Stomach smooth muscle (tissue), 2 donors: Measurements from ENCODE around the gene POU2F1.

Experiments used
- H3K27ac ChIP-seq: one replicate; pipeline ENCODE4 v1.7.0; 2013; ENCODE audit warnings: mild to moderate bottlenecking, low read length, inconsistent platforms
- H3K27me3 ChIP-seq, 2 donors: one replicate each; pipeline ENCODE4 v1.7.0; 2013; ENCODE audit warnings: low read length in 2 of 2; ENCODE audit not compliant: insufficient read depth in 2 of 2, control insufficient read depth in 1 of 2
- H3K36me3 ChIP-seq, 2 donors: one replicate each; pipeline ENCODE4 v1.7.0; 2013; ENCODE audit warnings: low read length in 2 of 2; ENCODE audit not compliant: control insufficient read depth in 2 of 2, insufficient read depth in 2 of 2
- H3K4me1 ChIP-seq: one replicate; pipeline ENCODE4 v1.7.0; 2013; ENCODE audit warnings: low read length; ENCODE audit not compliant: control insufficient read depth, insufficient read depth
- H3K4me3 ChIP-seq, 2 donors: one replicate each; pipeline ENCODE4 v1.7.0; 2013; ENCODE audit warnings: low read length in 2 of 2
- H3K9ac ChIP-seq, 2 donors: one replicate each; pipeline ENCODE4 v1.7.0; 2013; ENCODE audit warnings: low read length in 2 of 2, mild to moderate bottlenecking in 1 of 2
- H3K9me3 ChIP-seq, 2 donors: one replicate each; pipeline ENCODE4 v1.7.0; 2013; ENCODE audit warnings: low read length in 2 of 2; ENCODE audit not compliant: control insufficient read depth in 2 of 2
- donor health status: healthy.
- donor health status: Pancreatic carcinoma.

The POU2F1 gene

GRCh38 chr1:167251472-167251871 lies 30.8 kb downstream of the POU2F1 start:
- no peak overlapping the region for H3K4me3 ChIP-seq
- no peak overlapping the region for H3K27ac ChIP-seq
- no peaks in the 10 kb centered on the region for H3K9me3 ChIP-seq
- H3K4me1 ChIP-seq: no peaks in the 10 kb centered on the region
- no peaks in the 10 kb centered on the region for H3K27me3 ChIP-seq
- H3K36me3 ChIP-seq: no peaks in the 10 kb centered on the region
- no peak overlapping the region for H3K9ac ChIP-seq

GRCh38 chr1:167252986-167253385 lies 32.3 kb downstream of the POU2F1 start:
- no peaks in the 10 kb centered on the region for H3K27me3 ChIP-seq
- H3K9me3 ChIP-seq: no peaks in the 10 kb centered on the region
- no peaks in the 10 kb centered on the region for H3K36me3 ChIP-seq
- no peaks in the 10 kb centered on the region for H3K4me1 ChIP-seq
- no peak overlapping the region for H3K27ac ChIP-seq
- no peak overlapping the region for H3K9ac ChIP-seq
- H3K4me3 ChIP-seq: no peak overlapping the region

GRCh38 chr1:167258858-167259257 lies 38.2 kb downstream of the POU2F1 start:
- H3K36me3 ChIP-seq: no peaks in the 10 kb centered on the region
- H3K4me3 ChIP-seq: no peak overlapping the region
- H3K27me3 ChIP-seq: no peaks in the 10 kb centered on the region
- no peaks in the 10 kb centered on the region for H3K4me1 ChIP-seq
- H3K9me3 ChIP-seq: no peaks in the 10 kb centered on the region
- no peak overlapping the region for H3K27ac ChIP-seq
- no peak overlapping the region for H3K9ac ChIP-seq

GRCh38 chr1:167262836-167263235 lies 42.1 kb downstream of the POU2F1 start:
- H3K4me1 ChIP-seq: no peaks in the 10 kb centered on the region
- no peak overlapping the region for H3K27ac ChIP-seq
- no peak overlapping the region for H3K9ac ChIP-seq
- H3K4me3 ChIP-seq: no peak overlapping the region
- no peaks in the 10 kb centered on the region for H3K36me3 ChIP-seq
- no peaks in the 10 kb centered on the region for H3K27me3 ChIP-seq
- H3K9me3 ChIP-seq: no peaks in the 10 kb centered on the region

DNA sequence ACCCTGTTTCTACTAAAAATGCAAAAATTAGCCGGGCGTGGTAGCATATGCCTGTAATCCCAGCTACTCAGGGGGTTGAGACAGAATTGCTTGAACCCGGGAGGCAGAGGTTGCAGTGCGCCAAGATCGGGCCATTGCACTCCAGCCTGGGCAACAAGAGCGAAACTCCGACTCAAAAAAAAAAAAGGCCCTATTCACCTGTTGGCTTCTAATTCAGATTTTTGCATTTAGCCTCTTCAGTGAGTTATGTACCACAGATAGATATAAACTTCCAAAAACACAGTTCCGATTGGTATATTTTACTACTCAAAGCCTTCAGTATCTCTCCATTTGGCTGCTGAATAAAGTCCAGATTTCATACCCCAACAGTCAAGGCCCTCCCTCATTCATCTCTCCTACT lies 42.7 kb downstream of the POU2F1 start:
- H3K27ac ChIP-seq: no peak overlapping the region
- H3K4me1 ChIP-seq: peaks cover 1% of the 10 kb centered on the region
- H3K9ac ChIP-seq: no peak overlapping the region

DNA sequence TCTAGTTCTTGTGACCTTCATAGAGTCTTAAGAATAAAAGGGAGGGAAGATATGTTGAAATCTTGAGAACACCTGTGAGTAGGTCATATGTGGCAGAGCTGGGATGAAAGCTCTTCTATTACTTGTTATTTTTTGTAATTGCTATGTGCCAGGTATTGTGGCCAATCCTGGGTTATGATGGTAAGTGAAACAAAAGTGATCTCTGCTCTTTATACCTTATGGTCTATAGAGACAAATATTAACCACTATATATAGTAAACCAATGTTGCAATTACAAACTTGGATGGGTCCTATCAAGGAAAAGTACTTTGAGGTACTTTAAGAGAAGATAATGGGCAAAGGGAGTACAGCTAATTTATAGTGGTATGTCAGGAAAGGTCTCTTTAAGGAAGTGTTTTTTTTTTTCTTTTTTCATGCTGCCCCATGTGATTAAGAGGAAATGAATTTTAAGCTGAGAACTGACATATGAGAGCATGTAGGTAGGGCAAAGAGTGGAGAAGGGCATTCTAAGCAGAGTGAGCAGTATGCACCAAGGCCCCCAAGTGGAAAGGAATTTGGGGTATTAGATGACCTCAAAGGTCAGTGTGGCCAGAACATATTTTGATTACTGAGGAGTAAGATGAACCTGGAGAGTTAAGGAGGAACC lies 43.3 kb downstream of the POU2F1 start:
- Histone ChIP-seq H3K27ac (no peak overlapping the region), H3K9ac (no peak overlapping the region)

More for the DNA sequence above, 42.7 kb downstream of the POU2F1 start:
- Histone ChIP-seq H3K27me3 (no peaks in the 10 kb centered on the region), H3K9me3 (no peaks in the 10 kb centered on the region), H3K4me3 (no peak overlapping the region), H3K36me3 (no peaks in the 10 kb centered on the region)

DNA sequence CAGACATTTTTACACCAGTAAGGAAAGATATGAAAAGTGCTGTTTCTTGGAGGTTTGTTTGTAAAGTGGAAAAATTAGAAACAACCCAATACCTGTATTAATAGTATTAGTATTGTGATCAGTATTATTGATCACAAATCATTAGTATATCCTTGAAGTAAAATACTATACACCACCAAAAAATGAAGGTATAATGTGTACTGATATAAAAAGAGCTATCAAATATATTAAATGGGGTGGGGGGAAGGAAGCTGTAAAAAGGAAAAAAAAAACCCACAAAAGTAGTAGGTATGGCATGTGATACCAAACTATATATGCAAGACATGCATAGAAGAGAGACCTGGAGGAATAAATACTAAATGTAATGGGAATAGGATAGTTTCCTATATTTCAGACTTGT lies 46.3 kb downstream of the POU2F1 start:
- no peaks in the 10 kb centered on the region for H3K27me3 ChIP-seq
- H3K4me3 ChIP-seq: no peak overlapping the region
- H3K9me3 ChIP-seq: no peaks in the 10 kb centered on the region
- peaks cover 10% of the 10 kb centered on the region for H3K4me1 ChIP-seq
- H3K9ac ChIP-seq: no peak overlapping the region
- no peak overlapping the region for H3K27ac ChIP-seq
- H3K36me3 ChIP-seq: no peaks in the 10 kb centered on the region

More for the DNA sequence above, 43.3 kb downstream of the POU2F1 start:
- Histone ChIP-seq H3K4me3 (no peak overlapping the region), H3K9me3 (no peaks in the 10 kb centered on the region), H3K27me3 (no peaks in the 10 kb centered on the region), H3K36me3 (no peaks in the 10 kb centered on the region), H3K4me1 (peaks cover 4% of the 10 kb centered on the region)

GRCh38 chr1:167268347-167268787 lies 47.7 kb downstream of the POU2F1 start:
- Histone ChIP-seq H3K36me3 (no peaks in the 10 kb centered on the region), H3K4me1 (peaks cover 15% of the 10 kb centered on the region), H3K27me3 (no peaks in the 10 kb centered on the region), H3K9me3 (no peaks in the 10 kb centered on the region), H3K4me3 (no peak overlapping the region), H3K27ac (no peak overlapping the region), H3K9ac (peak overlapping the region in 1 of 2 donors; percentile 6)

DNA sequence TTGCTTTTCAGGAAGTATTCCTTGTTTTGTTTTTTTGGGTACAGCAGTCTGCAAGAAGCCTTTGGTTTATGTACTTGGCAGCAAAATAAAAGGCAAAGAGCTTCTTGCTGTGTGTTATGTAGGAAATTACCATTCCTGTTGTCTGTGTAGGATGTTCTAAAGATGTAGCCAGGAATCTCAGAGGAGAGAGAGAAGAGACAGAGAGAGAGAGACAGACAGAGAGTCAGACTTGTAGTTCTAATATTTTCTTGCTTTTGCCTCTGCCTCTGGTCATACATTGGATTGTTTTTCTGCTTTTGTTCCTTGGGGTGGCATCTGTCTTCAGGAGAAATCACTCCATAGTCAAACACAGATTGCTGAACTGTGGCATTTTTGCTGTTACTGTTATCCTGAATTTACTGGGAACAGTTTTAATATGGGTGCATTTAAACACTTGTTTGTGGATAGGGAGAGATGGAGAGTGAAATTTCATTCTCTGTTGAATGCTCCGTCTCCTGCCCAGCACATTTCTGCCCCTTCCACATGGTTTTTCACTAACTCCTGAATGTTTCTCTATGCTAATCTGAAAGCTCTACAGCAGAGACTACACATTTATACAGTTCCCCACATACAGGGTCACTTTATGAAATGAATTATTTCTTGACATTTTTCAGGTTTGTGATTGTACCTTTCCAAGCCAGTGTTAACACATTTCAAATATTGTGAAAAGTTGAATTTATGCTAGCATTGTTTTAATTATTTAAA lies 49.8 kb downstream of the POU2F1 start:
- no peaks in the 10 kb centered on the region for H3K27me3 ChIP-seq
- no peaks in the 10 kb centered on the region for H3K36me3 ChIP-seq
- H3K4me1 ChIP-seq: peaks cover 16% of the 10 kb centered on the region
- no peak overlapping the region for H3K4me3 ChIP-seq
- H3K27ac ChIP-seq: no peak overlapping the region
- no peak overlapping the region for H3K9ac ChIP-seq
- no peaks in the 10 kb centered on the region for H3K9me3 ChIP-seq

DNA sequence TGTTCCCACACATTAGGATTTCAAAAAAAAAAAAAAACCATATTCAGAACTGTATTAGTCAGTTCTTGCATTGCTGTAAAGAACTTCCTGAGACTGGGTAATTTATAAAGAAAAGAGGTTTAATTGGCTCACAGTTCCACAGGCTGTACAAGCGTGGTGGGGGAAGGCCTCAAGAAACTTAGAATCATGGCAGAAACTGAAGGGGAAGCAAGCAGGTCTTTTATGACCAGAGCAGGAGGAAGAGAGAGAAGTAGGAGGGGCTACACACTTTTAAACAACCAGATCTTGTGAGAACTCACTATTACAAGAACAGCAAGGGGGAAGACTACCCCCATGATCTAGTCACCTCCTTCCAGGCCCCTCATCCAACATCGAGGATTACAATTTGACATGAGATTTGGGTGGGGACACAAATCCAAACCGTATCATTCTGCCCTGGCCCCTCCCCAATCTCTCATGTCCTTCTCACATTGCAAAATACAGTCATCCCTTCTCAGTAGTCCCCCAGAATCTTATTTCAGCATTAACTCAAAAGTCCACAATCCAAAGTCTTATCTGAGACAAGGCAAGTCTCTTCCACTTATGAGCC lies 51.8 kb downstream of the POU2F1 start:
- Histone ChIP-seq H3K36me3 (no peaks in the 10 kb centered on the region), H3K4me3 (no peak overlapping the region), H3K4me1 (peaks cover 16% of the 10 kb centered on the region), H3K9me3 (no peaks in the 10 kb centered on the region), H3K9ac (no peak overlapping the region), H3K27ac (no peak overlapping the region), H3K27me3 (no peaks in the 10 kb centered on the region)
